Measurements from ENCODE around the gene TMEM161A.

DNA sequence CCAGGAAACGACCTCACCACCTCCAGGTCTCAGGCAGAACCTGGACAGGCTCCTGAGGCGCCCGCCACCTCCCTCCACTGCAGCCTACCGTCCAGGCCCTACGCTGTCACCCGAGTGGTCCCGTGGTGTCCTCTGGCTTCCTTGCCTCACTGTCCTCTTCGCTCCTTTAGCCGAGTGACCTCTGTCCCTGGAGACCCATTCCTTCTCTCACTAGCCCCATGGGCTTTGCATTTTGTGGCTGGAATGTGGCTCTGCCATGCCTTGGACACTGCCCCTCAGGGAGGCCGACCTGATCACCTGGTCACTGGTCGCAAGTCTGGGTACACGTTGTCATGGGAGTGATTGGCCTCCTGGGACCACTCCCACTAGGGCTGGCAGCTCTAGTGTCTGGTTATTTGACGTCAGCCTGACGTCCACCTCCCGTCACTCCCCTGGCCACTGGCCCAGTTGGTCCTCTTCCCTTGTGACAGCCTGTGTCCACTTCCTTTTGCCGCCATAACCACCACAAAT is 56.6 kb downstream of the TMEM161A start:
- TF ChIP-seq, protein P1, sequence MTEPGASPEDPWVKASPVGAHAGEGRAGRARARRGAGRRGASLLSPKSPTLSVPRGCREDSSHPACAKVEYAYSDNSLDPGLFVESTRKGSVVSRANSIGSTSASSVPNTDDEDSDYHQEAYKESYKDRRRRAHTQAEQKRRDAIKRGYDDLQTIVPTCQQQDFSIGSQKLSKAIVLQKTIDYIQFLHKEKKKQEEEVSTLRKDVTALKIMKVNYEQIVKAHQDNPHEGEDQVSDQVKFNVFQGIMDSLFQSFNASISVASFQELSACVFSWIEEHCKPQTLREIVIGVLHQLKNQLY (CRISPR knock-in tag; conservative IDR thresholded peaks at IDR 0.05), result no peak
- TF ChIP-seq CAMTA2 (CRISPR knock-in tag; conservative IDR thresholded peaks at IDR 0.05), result no peak
- no peak for TF ChIP-seq ZNF239 (CRISPR knock-in tag; IDR thresholded peaks at IDR 0.05)
- TF ChIP-seq PHF8 (IDR thresholded peaks at IDR 0.05; ENCODE audit: borderline replicate concordance, low read length), result no peak
- no peak for TF ChIP-seq ZBTB49 (CRISPR knock-in tag; IDR thresholded peaks at IDR 0.05; ENCODE audit: borderline replicate concordance)
- TF ChIP-seq TAF1 (IDR thresholded peaks at IDR 0.05; ENCODE audit: control insufficient read depth, extremely low read depth, insufficient read depth, low read length, severe bottlenecking), result no peak
- TF ChIP-seq SIN3A (IDR thresholded peaks at IDR 0.05; ENCODE audit: borderline replicate concordance in 2 of 2, control insufficient read depth in 1 of 2, low read depth in 2 of 2, low read length in 2 of 2), result no peak
- TF ChIP-seq CTCF (IDR thresholded peaks at IDR 0.05 in 2 of 3, conservative IDR thresholded peaks at IDR 0.05 in 1 of 3; ENCODE audit: insufficient read depth in 2 of 3, low read depth in 1 of 3, low read length in 3 of 3), result no peak
- TF ChIP-seq FOXP4 (CRISPR knock-in tag; IDR thresholded peaks at IDR 0.05; ENCODE audit: borderline replicate concordance), result no peak
- TF ChIP-seq ZNF780A (CRISPR knock-in tag; IDR thresholded peaks at IDR 0.05), result no peak
- TF ChIP-seq CEBPG (CRISPR knock-in tag; IDR thresholded peaks at IDR 0.05), result no peak
- TF ChIP-seq CEBPG (tag; conservative IDR thresholded peaks at IDR 0.05 in 1 of 2, IDR thresholded peaks at IDR 0.05 in 1 of 2), result no peak
- no peak for TF ChIP-seq CC2D1A (IDR thresholded peaks at IDR 0.05)
- no peak for TF ChIP-seq POLR2AphosphoS5 (IDR thresholded peaks at IDR 0.05; ENCODE audit: control insufficient read depth, insufficient read depth, low read depth, low read length)
- no peak for TF ChIP-seq CBX2 (IDR thresholded peaks at IDR 0.05; ENCODE audit: insufficient read depth, low read length, poor library complexity, severe bottlenecking)
